HG02884 (cell line): ENCODE results near the gene MACROD2.

Source experiments
- ATAC-seq: cut with Tn5 transposase; IDR thresholded peaks from one replicate; pipeline ENCODE4 v1.9.1; 2021; ENCODE audit warnings: mild to moderate bottlenecking, moderate library complexity; ENCODE audit not compliant: unreplicated experiment

The MACROD2 gene

DNA sequence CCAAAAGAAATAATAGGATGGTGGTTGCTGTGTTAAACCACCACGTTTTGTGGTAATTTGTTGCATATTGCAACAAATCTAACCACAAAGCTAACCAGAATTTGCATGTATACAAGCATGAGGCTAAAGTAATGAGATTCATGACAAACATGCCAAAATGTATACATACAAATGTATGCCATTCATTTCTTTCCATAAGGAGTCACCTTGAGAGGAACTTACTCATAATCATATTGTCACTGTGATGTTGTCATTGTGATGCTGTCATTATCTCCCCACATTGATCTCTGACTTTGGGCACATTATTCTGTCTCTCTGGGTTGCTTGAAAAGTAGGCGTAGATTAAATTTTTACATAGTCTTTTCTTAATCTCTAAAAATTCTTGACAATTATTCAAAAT is 1228.9 kb downstream of the MACROD2 start:
- no peak for ATAC-seq

DNA sequence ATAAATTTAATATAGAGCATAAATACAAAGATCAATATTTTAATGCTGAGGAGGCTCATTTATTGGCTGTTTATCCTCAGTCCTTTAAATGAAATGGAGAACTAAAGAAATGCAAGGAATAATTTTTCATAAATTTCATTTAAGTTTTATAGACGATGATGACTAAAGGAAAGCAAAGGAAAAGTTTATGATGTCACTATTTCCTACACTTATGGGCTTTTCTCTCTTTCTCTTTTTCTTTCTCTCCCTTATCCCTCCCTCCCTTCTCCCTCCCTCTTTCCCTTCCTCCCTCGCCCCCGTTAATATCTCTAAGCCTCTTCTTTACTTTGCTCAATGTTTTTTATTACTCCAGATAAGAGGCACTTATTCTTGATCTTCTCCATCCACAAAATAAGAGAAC is 1231.8 kb downstream of the MACROD2 start:
- ATAC-seq, result no peak

GRCh38 chr20:15232243-15232642 is 1236.9 kb downstream of the MACROD2 start:
- no peak for ATAC-seq

DNA sequence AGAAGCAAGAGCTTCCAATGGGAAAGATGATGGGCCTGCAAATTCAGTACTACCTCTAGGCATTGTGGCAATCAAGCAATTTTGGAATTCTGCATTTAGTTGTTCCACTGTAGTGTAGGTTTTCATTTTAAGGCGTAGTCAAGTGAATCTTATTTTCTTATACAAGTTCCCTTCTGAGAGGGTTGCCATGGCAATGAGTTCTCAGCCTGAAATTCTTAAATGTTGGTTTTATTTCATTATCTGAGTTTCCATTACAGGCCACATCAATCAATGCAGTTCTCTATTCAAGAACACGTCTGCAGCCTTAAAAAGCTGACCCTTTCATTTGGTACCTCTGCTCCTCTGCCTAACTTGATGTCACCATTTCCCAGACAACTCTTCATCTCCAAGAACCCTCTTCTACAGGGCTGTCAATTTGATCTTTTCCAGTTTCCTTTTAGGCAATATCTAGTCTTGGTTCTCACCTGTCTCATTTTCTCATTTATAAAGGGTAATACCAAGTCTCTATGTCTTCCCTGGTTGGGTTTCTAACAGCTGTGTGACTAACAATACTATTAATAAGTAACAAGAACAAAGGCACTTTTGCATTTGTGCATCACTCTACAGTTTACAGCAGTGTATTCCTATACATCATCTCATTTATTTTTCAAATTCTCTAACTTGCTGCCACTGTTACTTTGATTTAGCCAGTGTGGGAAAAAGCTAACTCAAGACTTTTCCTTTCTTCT is 1240.3 kb downstream of the MACROD2 start:
- no peak for ATAC-seq

GRCh38 chr20:15236812-15237211 is 1241.5 kb downstream of the MACROD2 start:
- ATAC-seq, result peak; percentile 89

- ATAC-seq, result no peak
Observed at GRCh38 chr20:15239542-15240206, 1244.4 kb downstream of the MACROD2 start.

DNA sequence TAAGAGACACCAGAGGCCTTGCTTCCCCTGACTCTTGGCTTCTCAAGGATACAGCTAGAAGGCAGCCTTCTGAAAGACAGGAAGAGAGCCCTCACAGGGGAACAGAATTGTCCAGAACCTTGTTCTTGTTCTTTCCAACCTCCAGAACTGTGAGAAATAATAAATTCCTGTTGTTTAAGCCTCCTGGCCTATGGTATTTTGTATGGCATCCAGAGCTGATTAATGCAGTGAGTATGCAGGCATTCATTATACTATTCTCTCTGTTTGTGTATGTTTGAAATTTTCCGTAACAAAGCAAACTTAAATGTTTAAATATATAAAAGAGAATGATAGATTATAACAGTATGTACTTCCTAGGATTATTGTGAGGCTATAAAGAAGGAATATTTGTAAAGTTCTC is 1245.5 kb downstream of the MACROD2 start:
- ATAC-seq, result no peak

DNA sequence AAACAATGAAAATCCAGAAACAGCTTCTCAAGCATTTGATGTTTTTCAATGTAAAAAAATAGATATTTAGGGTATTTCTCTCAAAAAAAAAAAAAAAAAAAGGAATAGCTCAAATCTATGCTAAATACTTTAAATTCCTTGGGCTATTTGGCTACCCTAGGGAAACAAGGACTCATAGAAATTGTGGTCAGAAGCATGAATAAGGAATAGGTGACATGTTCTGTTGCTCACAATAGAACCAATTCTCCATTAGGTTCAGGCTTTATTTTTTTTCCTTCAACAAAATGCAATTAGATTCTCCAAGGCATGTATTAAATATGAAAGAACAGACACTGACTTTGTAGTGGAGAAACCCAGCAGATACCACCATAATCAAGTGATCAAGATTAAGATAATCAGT is 1246.4 kb downstream of the MACROD2 start:
- no peak for ATAC-seq

DNA sequence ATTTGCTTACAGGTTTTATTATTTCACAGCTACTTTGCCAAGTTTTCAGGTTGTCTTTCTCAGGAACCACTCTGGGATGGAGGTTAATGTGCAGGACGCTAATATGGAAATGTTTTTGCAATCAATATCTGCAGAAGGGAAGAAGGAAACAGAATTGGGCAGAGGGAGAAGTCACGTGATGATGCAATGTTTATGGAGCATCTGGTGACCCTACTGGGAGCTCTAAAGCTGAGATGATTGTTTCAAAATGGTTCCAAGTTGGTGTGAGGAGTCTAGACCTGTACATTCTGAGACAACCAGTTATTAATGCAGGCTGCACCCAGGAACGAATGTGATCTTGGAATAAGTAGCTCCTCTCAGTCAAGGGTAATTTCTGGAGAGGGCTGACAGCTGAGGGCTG is 1247.5 kb downstream of the MACROD2 start:
- no peak for ATAC-seq

DNA sequence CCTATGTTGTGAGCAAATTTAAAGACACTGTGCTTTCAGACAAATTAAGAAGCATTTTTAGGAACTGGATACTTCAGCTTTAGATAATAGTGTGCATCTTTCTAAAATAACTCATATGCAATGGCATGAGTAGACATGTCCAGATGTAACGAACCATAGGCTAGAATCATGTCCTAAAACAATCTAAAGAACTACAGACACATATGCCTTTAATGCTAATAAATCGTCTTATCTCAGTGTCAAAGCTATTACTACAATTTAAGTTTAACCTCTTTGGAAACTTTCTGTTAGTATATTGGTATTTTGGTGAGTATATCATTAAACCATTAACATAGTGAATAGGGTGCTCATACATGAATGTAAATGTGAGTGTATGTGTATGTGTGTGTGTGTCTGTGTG is 1250.6 kb downstream of the MACROD2 start:
- no peak for ATAC-seq

DNA sequence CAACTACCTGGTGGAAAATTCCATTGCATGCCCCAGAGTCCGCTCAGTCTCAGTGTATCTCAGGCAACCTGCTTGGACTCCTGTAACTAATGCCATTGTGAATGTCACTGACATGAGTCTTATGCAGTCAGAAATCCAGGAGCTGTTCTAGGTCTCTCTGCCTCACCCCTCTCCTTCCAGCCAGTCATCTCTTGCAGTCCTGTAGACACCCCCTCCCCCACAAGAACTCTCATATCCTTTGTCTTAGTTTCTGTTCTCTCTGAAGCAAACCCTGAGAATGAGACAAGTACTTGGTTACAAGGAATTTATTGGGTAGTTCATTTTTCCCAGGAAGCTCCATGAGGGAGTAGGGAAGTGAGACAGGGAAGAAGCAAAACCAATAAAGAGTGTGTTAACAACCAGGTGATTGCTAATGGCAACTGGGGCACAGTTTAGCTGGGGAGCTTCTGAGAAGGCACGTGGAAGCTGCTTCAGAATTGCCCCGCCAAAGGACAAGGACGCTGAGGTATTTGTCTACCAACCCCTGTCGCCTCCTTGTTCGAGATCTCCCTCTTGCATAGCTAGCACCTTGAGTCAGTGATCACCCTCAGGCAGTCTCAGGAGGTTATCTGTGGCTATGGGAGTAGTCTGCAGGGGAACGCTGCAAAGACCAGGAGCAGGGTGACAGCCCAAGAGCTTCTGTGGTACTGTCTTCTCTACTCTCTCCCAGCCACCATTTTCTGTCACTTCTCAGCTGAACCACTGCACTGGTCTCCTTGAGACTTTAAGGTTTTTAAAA is 1253.5 kb downstream of the MACROD2 start:
- peak; percentile 84 for ATAC-seq

- ATAC-seq, result no peak
Observed at GRCh38 chr20:15251171-15251570, 1255.9 kb downstream of the MACROD2 start.

DNA sequence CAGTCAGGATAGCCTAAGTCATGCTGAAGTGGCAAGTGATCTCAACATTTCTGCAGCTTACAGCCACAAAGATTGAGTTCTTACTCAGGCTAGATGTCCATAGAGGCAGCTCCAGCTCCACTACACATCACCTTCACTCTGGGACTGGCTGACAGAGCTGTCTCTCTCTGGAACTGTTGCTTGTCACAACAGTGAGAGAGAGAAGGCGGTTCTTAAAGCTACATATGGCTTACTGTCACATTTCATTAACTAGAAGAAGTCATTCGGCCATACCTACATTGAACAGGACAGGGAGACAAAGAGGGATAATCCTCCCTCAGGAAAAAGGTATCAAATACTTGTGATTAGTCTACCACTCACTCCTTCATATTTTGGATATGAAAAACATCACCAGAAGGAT is 1257.0 kb downstream of the MACROD2 start:
- ATAC-seq, result no peak

GRCh38 chr20:15253431-15253830 is 1258.1 kb downstream of the MACROD2 start:
- ATAC-seq, result no peak

DNA sequence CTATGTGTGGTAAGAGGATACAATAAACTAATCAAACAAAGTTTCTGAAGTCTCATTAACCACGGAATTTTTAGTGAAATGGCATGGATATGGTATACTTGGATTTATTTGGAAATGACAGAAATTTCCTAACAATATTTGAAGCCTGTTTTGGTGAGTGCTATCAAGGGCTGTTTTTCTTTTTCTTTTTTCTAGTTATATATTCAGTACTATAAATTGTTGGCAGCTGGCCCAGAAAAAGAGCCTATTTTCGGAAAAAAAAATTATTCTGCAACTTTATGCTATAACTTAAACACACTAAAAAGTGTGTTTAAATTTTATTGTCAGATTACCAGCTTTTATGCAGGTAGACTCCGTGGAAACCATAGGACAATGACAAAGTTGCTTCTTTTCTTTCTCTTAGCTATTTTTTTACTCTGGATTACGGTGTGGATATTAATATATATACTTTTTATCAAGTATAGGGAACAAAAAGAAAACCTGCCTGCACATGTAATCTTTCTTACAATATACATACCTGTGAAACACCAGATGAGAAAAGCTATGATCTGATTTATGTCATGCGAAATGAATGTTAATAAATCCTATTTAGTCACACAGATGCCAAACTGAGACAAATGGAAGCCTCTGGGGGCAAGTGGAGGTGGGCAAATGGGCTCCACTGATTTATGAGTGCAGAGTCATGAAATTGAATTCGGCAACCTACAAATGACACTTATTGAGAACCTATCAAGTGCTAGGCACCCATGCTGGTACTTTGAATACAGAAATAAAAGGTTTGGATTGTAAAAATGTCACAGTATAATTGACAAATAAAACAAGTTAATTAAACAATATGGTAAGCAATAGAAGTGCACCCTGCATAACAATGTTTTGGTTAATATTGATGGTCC is 1261.6 kb downstream of the MACROD2 start:
- ATAC-seq, result no peak

GRCh38 chr20:15257569-15257870 is 1262.2 kb downstream of the MACROD2 start:
- ATAC-seq, result no peak

- no peak for ATAC-seq
Observed at GRCh38 chr20:15265581-15266309, 1270.4 kb downstream of the MACROD2 start.

DNA sequence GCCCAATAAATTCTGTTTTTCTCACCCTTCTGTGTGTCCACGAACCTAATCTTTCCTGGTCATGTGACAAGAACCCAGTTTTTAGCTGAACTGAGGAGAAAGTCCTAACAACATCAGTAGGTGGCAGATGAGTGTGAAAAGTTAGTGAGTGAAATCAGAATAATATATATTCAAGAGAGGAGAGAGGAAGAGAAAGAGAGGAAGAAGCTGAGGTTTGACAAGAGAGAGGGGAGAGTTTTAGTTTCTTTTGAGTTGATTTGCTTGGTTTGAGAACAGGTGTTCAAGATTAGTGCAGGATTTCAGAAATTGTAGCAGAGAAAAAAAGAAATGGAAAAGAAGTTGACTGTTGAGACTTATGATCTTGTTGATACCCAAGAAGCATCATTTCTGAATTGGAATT is 1272.6 kb downstream of the MACROD2 start:
- ATAC-seq, result peak; percentile 65

DNA sequence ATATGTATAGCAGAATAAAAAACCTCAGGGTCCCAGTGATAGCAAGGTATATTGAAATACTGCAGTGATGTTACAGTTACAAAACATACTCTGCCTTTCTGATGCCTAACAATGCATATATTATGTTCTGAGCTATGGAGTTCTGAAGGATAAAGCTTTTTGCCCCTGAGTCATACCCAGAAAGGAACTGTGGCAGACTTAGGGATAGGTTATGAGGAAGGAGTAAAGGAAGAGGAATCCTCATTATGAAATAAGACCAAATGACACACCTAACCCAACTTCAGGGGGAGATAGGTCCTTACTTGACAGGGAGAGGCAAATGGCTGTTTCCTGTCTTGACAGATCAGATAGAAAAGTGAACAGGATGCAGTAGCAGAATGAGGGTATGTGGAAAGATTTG is 1282.7 kb downstream of the MACROD2 start:
- no peak for ATAC-seq

GRCh38 chr20:15287329-15287728 is 1292.0 kb downstream of the MACROD2 start:
- no peak for ATAC-seq
